Forelimb muscle (tissue), 1 donor: ENCODE results near the gene TRAPPC2. TPM values are rescaled to one million over a fixed set of nuclear protein-coding genes. Genes with fewer than 3 reads are reported as not detected.
"Not testable (repeated sequence)": the region's sequence is repeated elsewhere in the genome, so short reads cannot be mapped to it uniquely, and the experiment has no call there.

Experiments
- DNase-seq: peaks from one replicate; pipeline ENCODE4 v3.0.0-alpha.2; 2013; ENCODE audit warnings: low read depth
- polyA plus RNA-seq: library from polyadenylated mRNA; unstranded; fragments of 120-200 nt; gene quantifications from one replicate; pipeline ENCODE4 v1.2.1, GENCODE V29; 2013; ENCODE audit not compliant: insufficient read length

The TRAPPC2 gene
- polyA plus RNA-seq, 1 donor, result 11.8 TPM

- DNase-seq, result no peak
Measured at GRCh38 chrX:13698432-13698831, 36.0 kb downstream of the TRAPPC2 start.

DNA sequence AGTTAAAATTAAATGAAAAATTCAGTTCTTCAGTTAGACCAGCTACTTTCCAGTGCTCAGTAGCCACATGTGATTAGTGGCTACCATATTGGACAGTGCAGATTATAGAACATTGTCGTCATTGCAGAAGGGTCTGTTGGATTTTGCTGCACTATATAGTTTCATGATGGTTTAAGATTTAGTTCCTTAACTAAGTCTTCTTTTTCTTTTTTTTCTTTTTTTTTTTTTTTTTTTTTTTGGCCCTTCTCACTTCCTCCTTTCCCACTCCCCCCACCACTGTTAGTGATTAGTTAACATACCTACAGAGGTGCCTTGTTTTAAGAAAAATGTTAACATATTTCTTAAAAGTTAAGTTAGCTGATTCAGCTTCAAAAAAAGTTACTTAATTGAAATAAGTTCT, 36.4 kb downstream of the TRAPPC2 start:
- DNase-seq, result no peak

GRCh38 chrX:13697455-13697854, 37.0 kb downstream of the TRAPPC2 start:
- DNase-seq, result no peak

GRCh38 chrX:13695601-13696115, 38.8 kb downstream of the TRAPPC2 start:
- no peak for DNase-seq

GRCh38 chrX:13694983-13695382, 39.4 kb downstream of the TRAPPC2 start:
- DNase-seq, result no peak

DNA sequence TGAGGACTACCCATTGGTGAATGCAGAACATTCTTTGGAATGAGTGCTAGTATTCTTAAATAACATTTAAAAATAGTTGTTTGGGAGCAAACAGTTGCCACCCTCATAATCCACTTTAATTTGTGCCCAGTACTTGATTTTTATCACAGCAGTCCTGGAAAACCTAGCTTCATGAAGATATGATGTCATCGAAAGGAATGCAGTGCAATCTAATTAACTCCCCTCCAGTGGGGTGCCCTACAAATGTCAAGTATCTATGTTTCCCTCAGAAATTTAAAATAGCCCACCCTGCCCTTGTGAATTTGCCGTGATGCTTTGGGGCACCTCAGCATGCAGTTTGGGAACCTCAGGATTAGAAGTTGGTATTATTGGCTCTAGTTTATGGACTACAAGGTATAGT, 40.1 kb downstream of the TRAPPC2 start:
- DNase-seq, result no peak

DNA sequence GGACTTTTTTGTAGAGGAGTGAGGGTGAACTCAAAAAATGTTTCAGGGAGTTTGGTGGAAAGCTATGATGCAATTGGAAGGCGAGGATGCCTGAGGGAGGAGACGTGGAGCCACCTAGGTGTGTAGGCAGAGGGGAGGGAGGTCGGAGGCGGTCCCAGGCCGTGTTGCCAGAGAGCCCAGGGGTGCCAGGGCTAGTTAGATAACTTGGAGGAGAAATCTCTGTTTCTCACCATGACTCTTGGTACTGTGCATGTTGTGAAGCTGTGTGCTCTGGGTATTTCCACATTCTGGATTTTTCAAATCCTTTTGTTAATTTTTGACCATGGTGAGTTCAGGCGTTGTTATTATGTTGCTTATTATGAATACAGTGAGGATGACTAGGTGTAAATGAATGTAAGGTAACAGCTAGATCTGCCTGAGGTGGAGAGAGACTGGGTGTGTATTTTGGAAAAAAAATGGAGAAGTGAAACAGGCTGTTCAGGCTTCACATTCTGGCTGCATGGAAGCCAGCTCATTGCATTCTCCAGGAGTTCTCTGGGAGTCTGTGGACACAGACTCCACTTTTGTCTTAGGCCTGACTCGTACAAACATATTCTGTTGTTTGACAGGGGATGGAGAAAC, 41.0 kb downstream of the TRAPPC2 start:
- DNase-seq, result no peak

DNA sequence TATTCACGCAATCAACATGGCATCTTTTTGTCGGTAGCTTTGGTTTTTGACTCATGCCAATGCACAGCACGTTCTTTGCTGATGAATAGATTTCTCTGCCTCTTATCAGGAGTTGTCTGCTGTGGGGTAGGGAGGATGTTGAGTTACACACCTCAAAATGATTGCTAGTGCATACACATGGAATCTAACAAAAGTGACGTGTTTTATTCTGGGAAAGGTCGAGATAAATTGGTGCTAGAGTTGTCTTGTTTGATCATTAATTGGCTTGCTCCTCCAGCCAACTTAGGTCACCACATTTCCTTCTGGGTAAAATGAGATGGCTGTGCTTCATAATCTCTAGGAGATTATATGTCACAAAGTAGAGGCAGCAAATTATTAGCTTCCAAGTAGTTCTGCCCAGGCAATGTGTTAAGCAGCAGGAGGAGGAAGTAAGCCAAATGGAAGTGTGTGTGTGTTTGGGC, 41.6 kb downstream of the TRAPPC2 start:
- DNase-seq, result no peak

GRCh38 chrX:13691841-13692371, 42.5 kb downstream of the TRAPPC2 start:
- no peak for DNase-seq

DNA sequence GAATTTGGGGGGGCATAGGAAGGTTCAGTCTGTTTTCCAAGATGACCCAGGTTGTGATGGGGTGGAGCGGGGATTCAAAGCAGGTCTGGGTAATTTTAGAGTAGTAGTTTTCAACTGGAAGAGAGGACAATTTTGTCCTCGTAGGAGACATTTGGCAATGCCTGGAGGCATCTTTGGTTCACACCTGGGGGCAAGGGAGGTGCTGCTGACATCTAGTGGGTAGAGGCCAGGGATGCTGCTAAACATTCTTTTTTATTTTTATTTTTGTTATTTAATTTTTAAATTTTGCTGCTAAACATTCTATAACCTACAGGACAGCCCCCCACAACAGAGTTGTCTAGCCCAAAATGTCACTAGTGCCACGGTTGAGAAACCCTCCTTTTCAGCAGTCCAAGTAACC, 43.6 kb downstream of the TRAPPC2 start:
- no peak for DNase-seq

- DNase-seq, result no peak
Measured at GRCh38 chrX:13689741-13690211, 44.6 kb downstream of the TRAPPC2 start.

DNA sequence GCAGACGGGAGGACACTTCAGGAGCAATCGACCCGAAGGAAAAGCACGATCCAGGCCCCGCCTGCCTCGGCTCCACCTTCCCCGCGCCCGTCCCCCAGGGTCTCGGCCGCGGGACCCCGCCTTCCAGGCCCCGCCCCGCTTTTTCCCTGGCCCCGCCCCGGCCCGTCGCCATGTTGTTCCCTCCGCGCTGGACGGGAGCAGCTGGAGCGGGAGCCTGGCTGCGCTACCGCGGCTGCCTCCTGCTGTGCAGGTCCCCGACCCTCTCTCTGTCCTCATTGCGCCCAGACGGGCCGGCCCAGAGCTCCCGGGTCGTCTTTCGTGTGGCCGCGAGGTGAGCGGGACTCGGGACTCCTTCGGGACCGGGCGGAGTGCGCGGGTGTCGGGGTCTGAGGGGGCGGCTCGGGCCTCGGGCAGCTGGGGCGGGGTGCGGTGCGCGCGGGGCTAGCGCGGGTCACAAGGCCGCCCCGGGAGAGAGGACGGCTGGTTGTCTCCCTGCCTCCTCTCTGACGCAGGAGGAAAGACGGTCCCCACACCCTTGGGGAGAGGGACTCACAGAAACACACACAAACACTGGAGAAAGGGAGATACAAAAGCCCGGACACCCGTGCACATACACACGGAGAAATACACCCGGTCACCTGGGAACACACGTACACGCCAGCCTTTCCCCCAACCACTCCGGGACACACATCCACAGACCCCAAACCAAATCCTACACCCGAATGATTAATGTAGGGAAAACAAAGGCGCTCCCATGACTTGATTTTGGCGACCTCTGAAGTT, 45.3 kb downstream of the TRAPPC2 start, which contains the start of gene RAB9A:
Gene RAB9A (plus strand): TSS at position 171 of the 783 bp plus-strand sequence. CDS start 19,619 bp downstream, outside the sequence.
- DNase-seq, result no peak

- DNase-seq, result no peak
Measured at GRCh38 chrX:13688384-13688957, 45.9 kb downstream of the TRAPPC2 start.

GRCh38 chrX:13687203-13687602, 47.2 kb downstream of the TRAPPC2 start:
- DNase-seq, result no peak

DNA sequence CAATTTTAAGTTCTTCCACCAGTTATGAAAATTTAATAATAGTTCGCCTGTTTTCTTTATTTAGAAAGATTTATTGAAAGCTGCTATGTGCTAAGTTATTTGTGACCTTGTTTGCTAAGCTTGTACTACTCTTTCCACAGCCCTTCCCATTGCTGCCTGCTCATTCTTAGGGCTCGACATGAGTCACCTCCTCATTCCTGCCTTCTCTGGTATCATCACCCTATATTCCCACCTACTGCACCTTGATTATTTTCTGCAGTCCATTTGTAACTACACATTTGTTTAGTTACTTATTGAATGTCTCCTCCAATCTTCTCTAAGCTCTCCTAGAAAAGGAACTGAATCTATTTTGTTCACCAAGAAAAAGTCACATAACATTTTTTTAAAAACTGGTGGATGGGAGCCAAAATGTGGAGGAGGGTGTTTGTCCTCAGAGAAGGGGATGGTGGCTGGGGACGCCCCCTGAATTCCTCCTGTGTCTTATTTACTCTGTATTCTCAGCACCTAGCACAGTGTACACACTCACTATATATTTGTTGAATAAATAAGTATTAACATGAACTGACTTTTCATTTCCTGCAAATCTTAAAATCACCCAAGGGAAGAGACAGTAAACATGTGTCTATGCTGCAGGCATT, 49.2 kb downstream of the TRAPPC2 start:
- DNase-seq, result no peak

GRCh38 chrX:13684361-13684760, 50.1 kb downstream of the TRAPPC2 start:
- DNase-seq, result no peak

GRCh38 chrX:13681595-13681994, 52.8 kb downstream of the TRAPPC2 start:
- DNase-seq, result no peak

DNA sequence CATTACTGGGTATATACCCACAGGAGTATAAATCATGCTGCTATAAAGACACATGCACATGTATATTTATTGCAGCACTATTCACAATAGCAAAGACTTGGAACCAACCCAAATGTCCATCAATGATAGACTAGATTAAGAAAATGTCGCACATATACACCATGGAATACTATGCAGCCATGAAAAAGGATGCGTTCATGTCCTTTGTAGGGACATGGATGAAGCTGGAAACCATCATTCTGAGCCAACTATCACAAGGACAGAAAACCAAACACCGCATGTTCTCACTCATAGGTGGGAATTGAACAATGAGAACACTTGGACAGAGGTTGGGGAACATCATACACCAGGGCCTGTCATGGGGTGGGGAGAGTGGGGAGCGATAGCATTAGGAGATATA, 54.7 kb downstream of the TRAPPC2 start:
- DNase-seq, result not testable (repeated sequence)

DNA sequence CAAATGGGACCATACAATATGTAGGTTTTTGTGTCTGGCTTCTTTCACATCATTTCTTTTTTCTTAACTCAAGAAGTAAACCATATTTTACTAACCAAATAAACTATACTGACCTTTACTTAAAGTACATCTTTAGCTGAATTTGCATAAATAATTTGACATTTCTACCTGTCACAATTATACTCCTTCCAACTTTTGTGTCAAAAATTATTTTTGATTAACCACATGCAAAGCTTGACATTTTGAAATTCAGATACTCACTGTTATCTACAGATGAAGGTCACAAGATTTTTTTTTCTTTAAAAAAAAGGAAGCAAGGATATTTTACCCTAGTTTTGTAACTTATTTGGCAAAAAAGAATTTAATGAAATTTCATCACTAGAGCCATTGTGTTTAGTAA, 57.5 kb downstream of the TRAPPC2 start:
- DNase-seq, result no peak

- no peak for DNase-seq
Measured at GRCh38 chrX:13673016-13673415, 61.4 kb downstream of the TRAPPC2 start.

DNA sequence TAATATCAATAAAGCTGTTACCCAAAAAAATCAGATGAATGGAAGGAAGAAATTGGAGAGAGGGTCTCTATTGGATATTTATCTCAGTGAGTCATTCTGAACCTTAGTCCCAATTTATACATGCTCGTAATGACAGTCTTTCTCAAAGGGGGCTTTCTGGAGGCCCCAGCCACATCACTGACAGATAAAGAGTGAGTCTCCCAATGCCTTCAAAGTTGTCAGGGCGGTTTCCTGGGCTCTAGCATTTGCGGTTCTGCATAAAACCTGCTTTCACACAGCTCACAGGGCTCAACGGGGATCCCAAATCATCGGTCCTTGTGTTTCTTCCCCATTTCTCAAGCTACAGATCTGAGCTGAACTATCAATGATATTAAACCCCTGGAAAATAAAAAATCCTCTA, 64.2 kb downstream of the TRAPPC2 start:
- DNase-seq, result no peak

GRCh38 chrX:13669755-13670154, 64.7 kb downstream of the TRAPPC2 start:
- not testable (repeated sequence) for DNase-seq
